Measurements from ENCODE around the gene CXCL6.

- TF ChIP-seq CTCF (IDR thresholded peaks at IDR 0.05) (no peak), EP300 (IDR thresholded peaks at IDR 0.05) (no peak), POLR2A (IDR thresholded peaks at IDR 0.05; ENCODE audit: low read depth) (no peak)
These were observed 15.2 kb upstream of the CXCL6 start for GRCh38 chr4:73821325-73821724.
